Measurements from ENCODE around the gene METTL16.

METTL16 gene

GRCh38 chr17:2466931-2467330 is 44.8 kb downstream of the METTL16 start:
- H3K4me3 ChIP-seq (ENCODE audit: low read depth, low read length): no peak overlapping the region
- no peak for TF ChIP-seq CTCF (IDR thresholded peaks at IDR 0.05; ENCODE audit: low read depth, low read length, missing control alignments)
- DNase-seq (ENCODE audit: low read depth): no peak

- no peak overlapping the region for H3K4me3 ChIP-seq (ENCODE audit: low read depth, low read length)
- DNase-seq (ENCODE audit: low read depth): no peak
- no peak for TF ChIP-seq CTCF (IDR thresholded peaks at IDR 0.05; ENCODE audit: low read depth, low read length, missing control alignments)
Observed at GRCh38 chr17:2462481-2462880, 49.2 kb downstream of the METTL16 start.

- TF ChIP-seq CTCF (IDR thresholded peaks at IDR 0.05; ENCODE audit: low read depth, low read length, missing control alignments): no peak
- DNase-seq (ENCODE audit: low read depth): no peak
- H3K4me3 ChIP-seq (ENCODE audit: low read depth, low read length): no peak overlapping the region
Observed at GRCh38 chr17:2459917-2460271, 51.8 kb downstream of the METTL16 start.

- no peak for TF ChIP-seq CTCF (IDR thresholded peaks at IDR 0.05; ENCODE audit: low read depth, low read length, missing control alignments)
- no peak for DNase-seq (ENCODE audit: low read depth)
- no peak overlapping the region for H3K4me3 ChIP-seq (ENCODE audit: low read depth, low read length)
Observed at GRCh38 chr17:2457913-2458312, 53.8 kb downstream of the METTL16 start.

GRCh38 chr17:2456475-2456874 is 55.2 kb downstream of the METTL16 start:
- no peak for DNase-seq (ENCODE audit: low read depth)
- no peak overlapping the region for H3K4me3 ChIP-seq (ENCODE audit: low read depth, low read length)
- no peak for TF ChIP-seq CTCF (IDR thresholded peaks at IDR 0.05; ENCODE audit: low read depth, low read length, missing control alignments)

GRCh38 chr17:2455956-2456355 is 55.7 kb downstream of the METTL16 start:
- H3K4me3 ChIP-seq (ENCODE audit: low read depth, low read length): no peak overlapping the region
- no peak for DNase-seq (ENCODE audit: low read depth)
- no peak for TF ChIP-seq CTCF (IDR thresholded peaks at IDR 0.05; ENCODE audit: low read depth, low read length, missing control alignments)

- DNase-seq (ENCODE audit: low read depth): peak; percentile 7
- no peak for TF ChIP-seq CTCF (IDR thresholded peaks at IDR 0.05; ENCODE audit: low read depth, low read length, missing control alignments)
- no peak overlapping the region for H3K4me3 ChIP-seq (ENCODE audit: low read depth, low read length)
Observed at GRCh38 chr17:2453866-2454265, 57.8 kb downstream of the METTL16 start.

Data from GM12864 (cell line).